ENCODE measurements around the gene YBX2. TPM values are rescaled to one million over a fixed set of nuclear protein-coding genes. Genes with fewer than 3 reads are reported as not detected.

The YBX2 gene
- total RNA-seq, 1 experiment from 2014 or later: 24.0 TPM

DNA sequence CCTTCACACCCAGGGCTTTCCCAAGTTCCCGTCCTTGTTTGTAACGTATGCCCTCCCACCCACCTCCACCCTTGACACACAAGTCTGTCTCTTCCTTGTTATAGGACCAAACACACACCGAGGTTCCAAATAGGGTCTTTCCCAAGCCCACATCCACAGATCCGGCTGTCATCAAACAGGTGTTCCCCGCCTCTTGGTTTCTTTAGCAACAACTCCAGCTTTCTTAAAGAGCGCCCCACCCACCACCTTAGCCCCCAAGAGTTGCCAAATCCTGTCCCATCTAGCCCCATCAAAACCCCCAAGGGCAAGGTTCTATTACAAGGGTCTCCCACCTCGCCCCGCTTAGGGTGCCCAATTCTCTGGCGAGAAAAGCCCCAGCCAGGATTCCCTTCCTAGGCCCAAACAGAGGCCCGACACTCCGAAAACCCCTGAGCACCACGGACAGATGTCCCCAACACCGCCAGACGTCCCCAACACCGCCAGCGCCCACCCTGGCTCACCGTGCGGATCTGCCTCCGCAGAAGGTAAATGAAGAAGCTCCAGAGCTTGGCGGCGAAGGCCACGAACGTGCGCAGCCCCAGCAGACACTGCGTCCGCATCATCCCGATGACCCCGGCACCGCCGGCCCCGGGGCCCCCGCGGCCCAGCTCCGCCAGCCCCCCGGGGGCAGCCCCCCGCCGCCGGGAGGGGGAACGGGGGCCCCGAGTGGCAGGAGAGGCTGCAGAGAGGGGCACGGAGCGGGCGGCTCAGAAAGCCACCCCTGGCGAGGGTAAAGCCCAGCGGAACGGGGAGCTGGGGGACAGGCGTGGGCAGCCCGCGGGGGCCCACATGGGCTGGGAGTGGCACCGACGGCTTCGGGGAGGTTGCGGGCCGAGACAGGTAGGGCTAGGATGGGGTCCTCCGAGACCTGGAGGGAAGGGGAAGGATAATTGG is 43.5 kb downstream of the YBX2 start:
- Histone ChIP-seq H3K4ac (ENCODE audit: low read depth, low read length) (no peak overlapping the region), H3K9me3 (ENCODE audit: control insufficient read depth, low read depth, low read length) (no peaks in the 10 kb centered on the region), H3K79me2 (ENCODE audit: insufficient read depth, low read length) (peaks cover 23% of the 10 kb centered on the region; the same call in 1 of the 2 replicates), H2BK15ac (ENCODE audit: low read depth, low read length) (no peak overlapping the region), H3K27me3 (ENCODE audit: insufficient read depth, low read length) (no peaks in the 10 kb centered on the region), H4K8ac (replicated peaks; ENCODE audit: insufficient read length, low read depth, low read length) (no peak overlapping the region), H2AFZ (ENCODE audit: low read length) (no peak overlapping the region), H2AK5ac (ENCODE audit: insufficient read length, low read length) (no peak overlapping the region), H4K20me1 (ENCODE audit: control insufficient read depth, insufficient read depth, insufficient read length) (no peaks in the 10 kb centered on the region), H3K4me2 (ENCODE audit: insufficient read depth, insufficient read length, low read length) (peak overlapping the region; percentile 79), H3K27ac (ENCODE audit: insufficient read length, low read depth, low read length) (no peak overlapping the region), H2BK120ac (ENCODE audit: low read depth, low read length, poor library complexity, severe bottlenecking) (peak overlapping the region; percentile 50), H3K79me1 (ENCODE audit: insufficient read depth, low read depth, low read length, poor library complexity, severe bottlenecking) (peaks cover 13% of the 10 kb centered on the region), H3T11ph (ENCODE audit: low read length) (no peak overlapping the region), H3K14ac (ENCODE audit: insufficient read depth, low read length) (no peak overlapping the region), H2BK20ac (ENCODE audit: low read depth, low read length, poor library complexity, severe bottlenecking) (no peak overlapping the region), H2BK5ac (ENCODE audit: insufficient read length, low read length) (no peak overlapping the region), H4K91ac (ENCODE audit: insufficient read length, low read depth, low read length) (no peak overlapping the region), H4K5ac (ENCODE audit: insufficient read length, low read depth, low read length) (no peak overlapping the region), H3K23me2 (ENCODE audit: insufficient read length, low read depth, low read length, poor library complexity, severe bottlenecking) (peaks cover 6% of the 10 kb centered on the region), H3K9ac (ENCODE audit: extremely low read depth, insufficient read length, low read length) (peak overlapping the region; percentile 39), H3K18ac (ENCODE audit: insufficient read length, low read depth, low read length) (peak overlapping the region; percentile 61), H3K23ac (ENCODE audit: insufficient read length, low read depth, low read length) (no peak overlapping the region), H2BK12ac (ENCODE audit: insufficient read length, low read depth, low read length) (no peak overlapping the region), H3K4me1 (ENCODE audit: insufficient read depth, low read length) (no peaks in the 10 kb centered on the region; the same call in 1 of the 2 replicates), H3K56ac (ENCODE audit: insufficient read length, low read depth, low read length) (no peak overlapping the region)
- Mint-ChIP-seq H3K9me3 (no peaks in the 10 kb centered on the region), H3K27me3 (ENCODE audit: low read depth) (no peaks in the 10 kb centered on the region), H3K4me1 (peaks cover 31 to 34% of the 10 kb centered on the region in 2 experiments), H3K36me3 (ENCODE audit: insufficient read depth in 1 of 3, low read depth in 3 of 3) (peaks cover 22 to 38% (median 38%) of the 10 kb centered on the region in 3 experiments), H3K4me3 (peak overlapping the region; percentile 90 to 95), H3K27ac (peak overlapping the region; percentile 95 to 98 (median 96))
- TF ChIP-seq, protein P1, sequence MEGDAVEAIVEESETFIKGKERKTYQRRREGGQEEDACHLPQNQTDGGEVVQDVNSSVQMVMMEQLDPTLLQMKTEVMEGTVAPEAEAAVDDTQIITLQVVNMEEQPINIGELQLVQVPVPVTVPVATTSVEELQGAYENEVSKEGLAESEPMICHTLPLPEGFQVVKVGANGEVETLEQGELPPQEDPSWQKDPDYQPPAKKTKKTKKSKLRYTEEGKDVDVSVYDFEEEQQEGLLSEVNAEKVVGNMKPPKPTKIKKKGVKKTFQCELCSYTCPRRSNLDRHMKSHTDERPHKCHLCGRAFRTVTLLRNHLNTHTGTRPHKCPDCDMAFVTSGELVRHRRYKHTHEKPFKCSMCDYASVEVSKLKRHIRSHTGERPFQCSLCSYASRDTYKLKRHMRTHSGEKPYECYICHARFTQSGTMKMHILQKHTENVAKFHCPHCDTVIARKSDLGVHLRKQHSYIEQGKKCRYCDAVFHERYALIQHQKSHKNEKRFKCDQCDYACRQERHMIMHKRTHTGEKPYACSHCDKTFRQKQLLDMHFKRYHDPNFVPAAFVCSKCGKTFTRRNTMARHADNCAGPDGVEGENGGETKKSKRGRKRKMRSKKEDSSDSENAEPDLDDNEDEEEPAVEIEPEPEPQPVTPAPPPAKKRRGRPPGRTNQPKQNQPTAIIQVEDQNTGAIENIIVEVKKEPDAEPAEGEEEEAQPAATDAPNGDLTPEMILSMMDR (conservative IDR thresholded peaks at IDR 0.05): no peak
- no peak for DNase-seq
- no CpG with 5 or more reads among the region's 55 CpGs for WGBS (ENCODE audit: extremely low coverage, insufficient read length, low lambda C conversion rate)

Measured in H9 (cell line).